Lower lobe of right lung (tissue), 2 donors: ENCODE measurements around the gene RNF31. TPM values are rescaled to one million over a fixed set of nuclear protein-coding genes. Genes with fewer than 3 reads are reported as not detected.

Source experiments
- ATAC-seq, 2 donors: fragments of 200-7000 bp; cut with Tn5 transposase; one replicate each; pipeline ENCODE4 v1.9.1; 2020 to 2022; ENCODE audit warnings: mild to moderate bottlenecking in 2 of 2, moderate library complexity in 2 of 2
- DNase-seq: peaks from one replicate; pipeline ENCODE4 v3.0.0-alpha.2; 2020
- H3K27ac ChIP-seq: fragments of 200-600 bp; one replicate; pipeline ENCODE4 v1.8.0; 2022
- H3K27me3 ChIP-seq: fragments of 200-600 bp; one replicate; pipeline ENCODE4 v1.8.0; 2022; ENCODE audit warnings: low read depth
- H3K36me3 ChIP-seq: fragments of 200-600 bp; one replicate; pipeline ENCODE4 v1.8.0; 2022; ENCODE audit warnings: mild to moderate bottlenecking
- H3K4me1 ChIP-seq: fragments of 200-600 bp; one replicate; pipeline ENCODE4 v1.8.0; 2022
- H3K4me3 ChIP-seq: fragments of 200-600 bp; one replicate; pipeline ENCODE4 v1.8.0; 2022; ENCODE audit warnings: mild to moderate bottlenecking
- H3K9me3 ChIP-seq: fragments of 200-600 bp; one replicate; pipeline ENCODE4 v1.8.0; 2022
- intact Hi-C: fragments of 100-400 bp; cut with DNase I; formaldehyde crosslinking; loops from one replicate; pipeline ENCODE4 v1.11.0; 2022
- total RNA-seq: library from RNA; stranded (reverse); fragmentation: NEBNext Ultra II Directional; extraction: Animal tissue kit (Norgen Biotek cat#: 25700); gene quantifications from one replicate; pipeline ENCODE4 v1.2.1, GENCODE V29; 2021
- TF ChIP-seq, protein P1 (sequence below): fragments of 200-600 bp; IDR thresholded peaks from one replicate; pipeline ENCODE4 v1.8.0; 2022; ENCODE audit warnings: antibody characterized with exemption, mild to moderate bottlenecking
- donor health status: DM: no; HTN: yes; CAD: no; lungs with severe emphysema.

The RNF31 gene
- total RNA-seq, 1 donor from 2014 or later = 67.3 TPM

GRCh38 chr14:24121210-24121609 lies 26.1 kb upstream of the RNF31 start:
- DNase-seq (no peak), ATAC-seq (no peak)
- Histone ChIP-seq H3K9me3 (no peaks in the 10 kb centered on the region), H3K4me3 (no peak overlapping the region), H3K27ac (no peak overlapping the region), H3K36me3 (peaks cover 84% of the 10 kb centered on the region), H3K4me1 (peaks cover 10% of the 10 kb centered on the region), H3K27me3 (no peaks in the 10 kb centered on the region)
- TF ChIP-seq, protein P1, sequence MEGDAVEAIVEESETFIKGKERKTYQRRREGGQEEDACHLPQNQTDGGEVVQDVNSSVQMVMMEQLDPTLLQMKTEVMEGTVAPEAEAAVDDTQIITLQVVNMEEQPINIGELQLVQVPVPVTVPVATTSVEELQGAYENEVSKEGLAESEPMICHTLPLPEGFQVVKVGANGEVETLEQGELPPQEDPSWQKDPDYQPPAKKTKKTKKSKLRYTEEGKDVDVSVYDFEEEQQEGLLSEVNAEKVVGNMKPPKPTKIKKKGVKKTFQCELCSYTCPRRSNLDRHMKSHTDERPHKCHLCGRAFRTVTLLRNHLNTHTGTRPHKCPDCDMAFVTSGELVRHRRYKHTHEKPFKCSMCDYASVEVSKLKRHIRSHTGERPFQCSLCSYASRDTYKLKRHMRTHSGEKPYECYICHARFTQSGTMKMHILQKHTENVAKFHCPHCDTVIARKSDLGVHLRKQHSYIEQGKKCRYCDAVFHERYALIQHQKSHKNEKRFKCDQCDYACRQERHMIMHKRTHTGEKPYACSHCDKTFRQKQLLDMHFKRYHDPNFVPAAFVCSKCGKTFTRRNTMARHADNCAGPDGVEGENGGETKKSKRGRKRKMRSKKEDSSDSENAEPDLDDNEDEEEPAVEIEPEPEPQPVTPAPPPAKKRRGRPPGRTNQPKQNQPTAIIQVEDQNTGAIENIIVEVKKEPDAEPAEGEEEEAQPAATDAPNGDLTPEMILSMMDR = no peak
- intact Hi-C loops = no loop called here

DNA sequence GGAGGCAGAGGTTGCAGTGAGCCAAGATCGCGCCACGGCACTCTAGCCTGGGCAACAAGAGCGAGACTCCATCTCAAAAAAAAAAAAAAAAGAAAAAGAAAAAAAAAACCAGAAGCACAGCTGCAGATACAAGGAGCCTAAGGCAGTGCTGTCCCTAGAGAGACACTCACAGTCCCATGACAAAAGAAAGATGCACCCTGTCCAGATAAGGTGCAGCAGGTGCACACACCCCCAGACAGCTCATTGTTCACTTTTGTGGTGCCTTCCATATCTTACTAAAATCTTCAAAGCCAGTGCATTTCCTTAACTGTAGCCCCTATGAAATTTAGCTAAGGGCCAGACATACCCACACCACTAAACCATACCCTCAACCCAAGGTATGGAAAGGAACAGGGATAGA lies 24.9 kb upstream of the RNF31 start:
- Histone ChIP-seq H3K9me3 (no peaks in the 10 kb centered on the region), H3K27me3 (no peaks in the 10 kb centered on the region), H3K36me3 (peaks cover 74% of the 10 kb centered on the region), H3K4me1 (no peaks in the 10 kb centered on the region), H3K27ac (no peak overlapping the region), H3K4me3 (no peak overlapping the region)
- no peak for ATAC-seq
- intact Hi-C loops = no loop called here
- TF ChIP-seq, protein P1 = no peak
- DNase-seq = no peak

- intact Hi-C loops = no loop called here
- ATAC-seq (no peak), DNase-seq (no peak)
- Histone ChIP-seq H3K9me3 (no peaks in the 10 kb centered on the region), H3K27me3 (no peaks in the 10 kb centered on the region), H3K4me1 (no peaks in the 10 kb centered on the region), H3K27ac (no peak overlapping the region), H3K4me3 (no peak overlapping the region), H3K36me3 (peaks cover 69% of the 10 kb centered on the region)
- TF ChIP-seq, protein P1 = no peak
Measured at GRCh38 chr14:24122898-24123297, 24.4 kb upstream of the RNF31 start.

GRCh38 chr14:24123424-24124417 lies 23.6 kb upstream of the RNF31 start:
- no peak overlapping the region for H3K4me3 ChIP-seq
- H3K36me3 ChIP-seq = peaks cover 61% of the 10 kb centered on the region
- intact Hi-C loops = no loop called here
- H3K27ac ChIP-seq = no peak overlapping the region
- no peak for DNase-seq
- ATAC-seq = peak in 1 of 2 donors; percentile 20
- H3K4me1 ChIP-seq = no peaks in the 10 kb centered on the region
- no peaks in the 10 kb centered on the region for H3K27me3 ChIP-seq
- H3K9me3 ChIP-seq = no peaks in the 10 kb centered on the region
- TF ChIP-seq, protein P1 = no peak

DNA sequence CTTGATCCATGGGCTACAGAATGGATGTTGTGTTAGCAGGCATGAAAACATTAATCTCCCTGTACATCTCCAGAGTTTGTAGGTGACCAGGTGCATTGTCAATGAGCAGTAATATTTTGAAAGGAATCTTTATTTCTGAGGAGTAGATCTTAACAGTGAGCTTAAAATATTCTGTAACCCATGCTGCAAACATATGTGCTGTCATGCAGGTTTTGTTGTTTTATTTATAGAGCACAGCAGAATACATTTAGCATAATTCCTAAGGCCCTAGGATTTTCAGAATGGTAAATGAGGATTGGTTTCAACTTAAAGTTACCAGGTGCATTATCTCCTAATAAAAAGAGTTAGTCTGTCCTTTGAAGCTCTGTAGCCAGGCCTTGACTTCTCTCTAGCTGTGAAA lies 20.4 kb upstream of the RNF31 start:
- peaks cover 29% of the 10 kb centered on the region for H3K36me3 ChIP-seq
- H3K9me3 ChIP-seq = no peaks in the 10 kb centered on the region
- no peak overlapping the region for H3K27ac ChIP-seq
- TF ChIP-seq, protein P1 = no peak
- ATAC-seq = no peak
- H3K27me3 ChIP-seq = no peaks in the 10 kb centered on the region
- intact Hi-C loops = no loop called here
- peaks cover 5% of the 10 kb centered on the region for H3K4me1 ChIP-seq
- no peak overlapping the region for H3K4me3 ChIP-seq
- DNase-seq = no peak
